Astrocyte (in vitro differentiated cells and primary cell): Measurements from ENCODE around the gene THY1. TPM values are rescaled to one million over a fixed set of nuclear protein-coding genes. Genes with fewer than 3 reads are reported as not detected.

Experiments
- DNase-seq: peaks from one replicate; pipeline ENCODE4 v3.0.0-alpha.2; 2010; ENCODE audit warnings: low read depth
- FAIRE-seq: peaks from 2 replicates; lab custom pipeline; 2011; peaks lifted over from hg19 to GRCh38; lab: Jason Lieb, UNC
- H2AFZ ChIP-seq: 2 replicates; pipeline ENCODE4 v1.6.0; 2012; ENCODE audit warnings: low read depth, low read length, inconsistent platforms
- H3K27ac ChIP-seq: 2 replicates; pipeline ENCODE4 v1.5.1; 2011; ENCODE audit warnings: low read depth, low read length, inconsistent platforms
- H3K27me3 ChIP-seq: 2 replicates; pipeline ENCODE4 v1.6.0; 2011; ENCODE audit warnings: low read length, inconsistent platforms; ENCODE audit not compliant: insufficient read depth
- H3K36me3 ChIP-seq: 2 replicates; pipeline ENCODE4 v1.5.1; 2011; ENCODE audit warnings: low read length, inconsistent platforms; ENCODE audit not compliant: insufficient read depth
- H3K4me1 ChIP-seq: 2 replicates; pipeline ENCODE4 v1.5.1; 2011; ENCODE audit warnings: low read length, inconsistent platforms; ENCODE audit not compliant: insufficient read depth
- H3K4me2 ChIP-seq: 2 replicates; pipeline ENCODE4 v1.6.0; 2012; ENCODE audit warnings: low read length, inconsistent platforms
- H3K4me3 ChIP-seq: 2 replicates; pipeline ENCODE4 v1.5.1; 2011; ENCODE audit warnings: low read depth, mild to moderate bottlenecking, low read length, inconsistent platforms; ENCODE audit not compliant: insufficient read depth
- H3K79me2 ChIP-seq: 2 replicates; pipeline ENCODE4 v1.6.0; 2012; ENCODE audit warnings: mild to moderate bottlenecking, low read length, inconsistent platforms; ENCODE audit not compliant: insufficient read depth
- H3K9ac ChIP-seq: 2 replicates; pipeline ENCODE4 v1.6.0; 2012; ENCODE audit warnings: mild to moderate bottlenecking, low read length, inconsistent platforms
- H3K9me3 ChIP-seq: 2 replicates; pipeline ENCODE4 v1.5.1; 2012; ENCODE audit warnings: low read depth, mild to moderate bottlenecking, low read length, inconsistent platforms; ENCODE audit not compliant: insufficient read depth
- H4K20me1 ChIP-seq: 2 replicates; pipeline ENCODE4 v1.6.0; 2012; ENCODE audit warnings: low read length, inconsistent platforms; ENCODE audit not compliant: insufficient read depth
- H3K27ac Mint-ChIP-seq: one replicate; pipeline ENCODE4 v1.8.0; 2021; ENCODE audit warnings: mild to moderate bottlenecking, mixed read lengths; ENCODE audit not compliant: unreplicated experiment
- H3K27me3 Mint-ChIP-seq: one replicate; pipeline ENCODE4 v1.8.0; 2021; ENCODE audit warnings: low read depth, mixed read lengths; ENCODE audit not compliant: unreplicated experiment
- H3K36me3 Mint-ChIP-seq: one replicate; pipeline ENCODE4 v1.8.0; 2021; ENCODE audit warnings: low read depth, mixed read lengths; ENCODE audit not compliant: unreplicated experiment
- H3K4me1 Mint-ChIP-seq: one replicate; pipeline ENCODE4 v1.8.0; 2021; ENCODE audit warnings: low read depth, mixed read lengths; ENCODE audit not compliant: unreplicated experiment
- H3K4me3 Mint-ChIP-seq: one replicate; pipeline ENCODE4 v1.8.0; 2021; ENCODE audit warnings: mild to moderate bottlenecking, moderate library complexity, mixed read lengths; ENCODE audit not compliant: unreplicated experiment
- H3K9me3 Mint-ChIP-seq: one replicate; pipeline ENCODE4 v1.8.0; 2021; ENCODE audit warnings: mild to moderate bottlenecking, mixed read lengths; ENCODE audit not compliant: unreplicated experiment
- CTCF ChIP-seq: IDR thresholded peaks from 2 replicates; pipeline ENCODE4 v1.5.1; 2011; ENCODE audit warnings: low read depth, mild to moderate bottlenecking, inconsistent platforms, low read length, moderate library complexity; ENCODE audit not compliant: insufficient read depth
- EZH2 ChIP-seq: IDR thresholded peaks from 2 replicates; pipeline ENCODE4 v1.6.1; 2012; ENCODE audit warnings: mild to moderate bottlenecking, low read length, inconsistent platforms; ENCODE audit not compliant: insufficient read depth
- total RNA-seq: library from RNA; stranded (reverse); gene quantifications from 2 replicates; pipeline ENCODE4 v1.2.1, GENCODE V29; 2021

Gene THY1
- total RNA-seq, 1 donor from 2014 or later: 104 TPM

- Histone ChIP-seq H3K27me3 (peaks cover 2% of the 10 kb centered on the region), H4K20me1 (no peaks in the 10 kb centered on the region), H2AFZ (no peak overlapping the region), H3K9me3 (no peaks in the 10 kb centered on the region), H3K36me3 (no peaks in the 10 kb centered on the region), H3K9ac (no peak overlapping the region), H3K27ac (no peak overlapping the region), H3K4me1 (peaks cover 23% of the 10 kb centered on the region), H3K4me2 (peak overlapping the region; percentile 50), H3K4me3 (no peak overlapping the region), H3K79me2 (no peaks in the 10 kb centered on the region)
- no peak for TF ChIP-seq EZH2
- no peak for TF ChIP-seq CTCF
- H3K4me1 Mint-ChIP-seq: peaks cover 16% of the 10 kb centered on the region
- peaks cover 2% of the 10 kb centered on the region for H3K9me3 Mint-ChIP-seq
- FAIRE-seq (no peak), DNase-seq (no peak)
- no peaks in the 10 kb centered on the region for H3K36me3 Mint-ChIP-seq
- H3K27me3 Mint-ChIP-seq: peaks cover 10% of the 10 kb centered on the region
- peak overlapping the region; percentile 4 for H3K4me3 Mint-ChIP-seq
- H3K27ac Mint-ChIP-seq: no peak overlapping the region
Measured at GRCh38 chr11:119376197-119376847, 46.6 kb downstream of the THY1 start.

GRCh38 chr11:119375337-119376196, 47.4 kb downstream of the THY1 start:
- DNase-seq: peak; percentile 71
- no peak for FAIRE-seq
- Histone ChIP-seq H3K4me2 (peak overlapping the region; percentile 50), H3K4me3 (no peak overlapping the region), H4K20me1 (no peaks in the 10 kb centered on the region), H3K9ac (peak overlapping the region; percentile 23), H3K9me3 (no peaks in the 10 kb centered on the region), H3K27me3 (peaks cover 2% of the 10 kb centered on the region), H3K36me3 (no peaks in the 10 kb centered on the region), H3K27ac (no peak overlapping the region), H3K4me1 (peaks cover 18% of the 10 kb centered on the region), H3K79me2 (no peaks in the 10 kb centered on the region), H2AFZ (peak overlapping the region; percentile 8)
- Mint-ChIP-seq H3K4me1 (peaks cover 16% of the 10 kb centered on the region), H3K9me3 (peaks cover 2% of the 10 kb centered on the region), H3K4me3 (no peak overlapping the region), H3K36me3 (no peaks in the 10 kb centered on the region), H3K27me3 (peaks cover 9% of the 10 kb centered on the region), H3K27ac (no peak overlapping the region)
- TF ChIP-seq CTCF: no peak
- TF ChIP-seq EZH2: no peak
